ENCODE data around the gene SLC25A13.

SLC25A13 gene

GRCh38 chr7:96313940-96314339, 8.0 kb downstream of the SLC25A13 start:
- Mint-ChIP-seq H3K27me3 (no peaks in the 10 kb centered on the region), H3K4me3 (no peak overlapping the region), H3K9me3 (no peaks in the 10 kb centered on the region), H3K36me3 (no peaks in the 10 kb centered on the region), H3K4me1 (peaks cover 3% of the 10 kb centered on the region), H3K27ac (no peak overlapping the region)
- DNase-seq: no peak
- CTCF ChIA-PET: interaction anchor here (0.9 kb wide), 1 partner anchor 8 kb away, joined by 3 read pairs; no protein-coding TSS in a partner anchor

GRCh38 chr7:96312502-96312901, 9.4 kb downstream of the SLC25A13 start:
- DNase-seq: no peak
- Mint-ChIP-seq H3K27ac (no peak overlapping the region), H3K4me1 (peaks cover 6% of the 10 kb centered on the region), H3K4me3 (no peak overlapping the region), H3K27me3 (no peaks in the 10 kb centered on the region), H3K9me3 (no peaks in the 10 kb centered on the region), H3K36me3 (peaks cover 5% of the 10 kb centered on the region)
- CTCF ChIA-PET: no interaction called here

GRCh38 chr7:96311967-96312366, 9.9 kb downstream of the SLC25A13 start:
- peaks cover 5% of the 10 kb centered on the region for H3K36me3 Mint-ChIP-seq
- CTCF ChIA-PET: no interaction called here
- no peaks in the 10 kb centered on the region for H3K27me3 Mint-ChIP-seq
- peaks cover 6% of the 10 kb centered on the region for H3K4me1 Mint-ChIP-seq
- no peak for DNase-seq
- H3K27ac Mint-ChIP-seq: no peak overlapping the region
- no peaks in the 10 kb centered on the region for H3K9me3 Mint-ChIP-seq
- H3K4me3 Mint-ChIP-seq: no peak overlapping the region

- peaks cover 6% of the 10 kb centered on the region for H3K4me1 Mint-ChIP-seq
- CTCF ChIA-PET: no interaction called here
- peaks cover 6% of the 10 kb centered on the region for H3K36me3 Mint-ChIP-seq
- no peaks in the 10 kb centered on the region for H3K9me3 Mint-ChIP-seq
- H3K27me3 Mint-ChIP-seq: no peaks in the 10 kb centered on the region
- no peak overlapping the region for H3K27ac Mint-ChIP-seq
- DNase-seq: no peak
- no peak overlapping the region for H3K4me3 Mint-ChIP-seq
Observed at GRCh38 chr7:96310110-96310509, 11.8 kb downstream of the SLC25A13 start.

- DNase-seq: no peak
- H3K27ac Mint-ChIP-seq: no peak overlapping the region
- no peak overlapping the region for H3K4me3 Mint-ChIP-seq
Observed at GRCh38 chr7:96308950-96309263, 13.0 kb downstream of the SLC25A13 start.

GRCh38 chr7:96308253-96308949, 13.5 kb downstream of the SLC25A13 start:
- H3K9me3 Mint-ChIP-seq: no peaks in the 10 kb centered on the region
- CTCF ChIA-PET: no interaction called here
- H3K27me3 Mint-ChIP-seq: no peaks in the 10 kb centered on the region
- H3K27ac Mint-ChIP-seq: no peak overlapping the region
- DNase-seq: no peak
- H3K4me1 Mint-ChIP-seq: peaks cover 14% of the 10 kb centered on the region
- peaks cover 6% of the 10 kb centered on the region for H3K36me3 Mint-ChIP-seq
- H3K4me3 Mint-ChIP-seq: no peak overlapping the region

More at GRCh38 chr7:96308950-96309263, 13.0 kb downstream of the SLC25A13 start:
- Mint-ChIP-seq H3K27me3 (no peaks in the 10 kb centered on the region), H3K36me3 (peaks cover 6% of the 10 kb centered on the region), H3K4me1 (peaks cover 10% of the 10 kb centered on the region), H3K9me3 (no peaks in the 10 kb centered on the region)
- CTCF ChIA-PET: no interaction called here

- H3K9me3 Mint-ChIP-seq: no peaks in the 10 kb centered on the region
- no peak overlapping the region for H3K27ac Mint-ChIP-seq
- no peak overlapping the region for H3K4me3 Mint-ChIP-seq
- H3K36me3 Mint-ChIP-seq: peaks cover 6% of the 10 kb centered on the region
- H3K4me1 Mint-ChIP-seq: peaks cover 17% of the 10 kb centered on the region
- DNase-seq: no peak
- CTCF ChIA-PET: interaction anchor here (1.3 kb wide), 1 partner anchor 8 kb away, joined by 3 read pairs; no protein-coding TSS in a partner anchor
- no peaks in the 10 kb centered on the region for H3K27me3 Mint-ChIP-seq
Observed at GRCh38 chr7:96306385-96307125, 15.3 kb downstream of the SLC25A13 start.

GRCh38 chr7:96305915-96306314, 16.0 kb downstream of the SLC25A13 start:
- CTCF ChIA-PET: interaction anchor here (1.3 kb wide), 1 partner anchor 9 kb away, joined by 3 read pairs; no protein-coding TSS in a partner anchor
- Mint-ChIP-seq H3K36me3 (peaks cover 6% of the 10 kb centered on the region), H3K27me3 (no peaks in the 10 kb centered on the region), H3K4me1 (peaks cover 17% of the 10 kb centered on the region), H3K9me3 (no peaks in the 10 kb centered on the region), H3K4me3 (no peak overlapping the region), H3K27ac (no peak overlapping the region)
- no peak for DNase-seq

GRCh38 chr7:96304573-96304972, 17.3 kb downstream of the SLC25A13 start:
- H3K27ac Mint-ChIP-seq: no peak overlapping the region
- H3K4me3 Mint-ChIP-seq: no peak overlapping the region
- H3K4me1 Mint-ChIP-seq: peaks cover 19% of the 10 kb centered on the region

GRCh38 chr7:96303686-96304443, 18.0 kb downstream of the SLC25A13 start:
- CTCF ChIA-PET: no interaction called here
- Mint-ChIP-seq H3K4me3 (no peak overlapping the region), H3K27ac (no peak overlapping the region)

More at GRCh38 chr7:96304573-96304972, 17.3 kb downstream of the SLC25A13 start:
- Mint-ChIP-seq H3K9me3 (no peaks in the 10 kb centered on the region), H3K27me3 (no peaks in the 10 kb centered on the region), H3K36me3 (peaks cover 6% of the 10 kb centered on the region)
- no peak for DNase-seq
- CTCF ChIA-PET: no interaction called here

GRCh38 chr7:96303105-96303685, 18.7 kb downstream of the SLC25A13 start:
- Mint-ChIP-seq H3K4me3 (no peak overlapping the region), H3K27ac (no peak overlapping the region), H3K36me3 (peaks cover 4% of the 10 kb centered on the region), H3K9me3 (no peaks in the 10 kb centered on the region), H3K27me3 (no peaks in the 10 kb centered on the region), H3K4me1 (peaks cover 16% of the 10 kb centered on the region)
- DNase-seq: no peak
- CTCF ChIA-PET: no interaction called here

More at GRCh38 chr7:96303686-96304443, 18.0 kb downstream of the SLC25A13 start:
- Mint-ChIP-seq H3K9me3 (no peaks in the 10 kb centered on the region), H3K4me1 (peaks cover 19% of the 10 kb centered on the region), H3K36me3 (peaks cover 6% of the 10 kb centered on the region), H3K27me3 (no peaks in the 10 kb centered on the region)
- no peak for DNase-seq

- H3K36me3 Mint-ChIP-seq: peaks cover 2% of the 10 kb centered on the region
- no peaks in the 10 kb centered on the region for H3K9me3 Mint-ChIP-seq
- no peaks in the 10 kb centered on the region for H3K27me3 Mint-ChIP-seq
- no peak overlapping the region for H3K27ac Mint-ChIP-seq
- H3K4me3 Mint-ChIP-seq: no peak overlapping the region
- DNase-seq: no peak
- peaks cover 16% of the 10 kb centered on the region for H3K4me1 Mint-ChIP-seq
- CTCF ChIA-PET: interaction anchor here (0.6 kb wide), 1 partner anchor 1412 kb away, joined by 3 read pairs; no protein-coding TSS in a partner anchor
Observed at GRCh38 chr7:96300986-96301385, 20.9 kb downstream of the SLC25A13 start.

GRCh38 chr7:96300502-96300901, 21.4 kb downstream of the SLC25A13 start:
- Mint-ChIP-seq H3K4me1 (peaks cover 16% of the 10 kb centered on the region), H3K4me3 (no peak overlapping the region)

GRCh38 chr7:96299496-96299895, 22.4 kb downstream of the SLC25A13 start:
- CTCF ChIA-PET: no interaction called here
- H3K27ac Mint-ChIP-seq: no peak overlapping the region
- no peaks in the 10 kb centered on the region for H3K27me3 Mint-ChIP-seq
- no peak overlapping the region for H3K4me3 Mint-ChIP-seq
- no peaks in the 10 kb centered on the region for H3K9me3 Mint-ChIP-seq
- H3K4me1 Mint-ChIP-seq: peaks cover 16% of the 10 kb centered on the region
- DNase-seq: no peak
- peaks cover 5% of the 10 kb centered on the region for H3K36me3 Mint-ChIP-seq

More at GRCh38 chr7:96300502-96300901, 21.4 kb downstream of the SLC25A13 start:
- CTCF ChIA-PET: no interaction called here
- Mint-ChIP-seq H3K27ac (no peak overlapping the region), H3K36me3 (peaks cover 4% of the 10 kb centered on the region), H3K9me3 (no peaks in the 10 kb centered on the region), H3K27me3 (no peaks in the 10 kb centered on the region)
- DNase-seq: no peak

All from activated naive CD4-positive, alpha-beta T cell treated with anti-CD3 and anti-CD28 coated beads, Interleukin-2, amount 10 ng/mL, durations not matched to agents 7 days and 5 days (primary cell).